GM18519 (cell line): ENCODE results near the gene CYP2S1.

Experiments
- ATAC-seq: cut with Tn5 transposase; IDR thresholded peaks from one replicate; pipeline ENCODE4 v1.9.1; 2021; ENCODE audit warnings: mild to moderate bottlenecking, moderate library complexity; ENCODE audit not compliant: unreplicated experiment, low FRiP score

Gene CYP2S1

DNA sequence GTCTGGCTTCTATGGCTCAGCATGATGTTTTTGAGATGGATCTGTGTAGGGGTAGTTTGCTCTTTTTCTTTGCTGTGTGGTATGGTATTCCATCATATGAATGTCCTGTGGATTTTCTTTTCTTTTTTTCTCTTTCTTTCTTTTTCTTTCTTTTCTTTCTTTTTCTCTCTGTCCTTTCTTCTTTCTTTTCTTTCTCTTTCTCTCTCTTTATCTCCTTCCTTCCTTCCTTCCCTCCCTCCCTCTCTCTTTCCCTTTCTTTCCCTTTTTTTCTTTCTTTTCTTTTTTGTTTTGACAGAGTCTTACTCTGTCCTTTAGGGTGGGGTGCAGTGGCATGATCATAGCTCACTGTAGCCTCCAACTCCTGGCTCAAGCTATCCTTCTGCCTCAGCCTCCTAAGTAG, 62.2 kb downstream of the CYP2S1 start:
- no peak for ATAC-seq
